GM19035 (cell line): ENCODE measurements around the gene NUP88.

Experiments
- ATAC-seq: cut with Tn5 transposase; IDR thresholded peaks from one replicate; pipeline ENCODE4 v1.9.1; 2021; ENCODE audit not compliant: unreplicated experiment

The NUP88 gene

GRCh38 chr17:5361426-5361825 lies 58.0 kb downstream of the NUP88 start:
- no peak for ATAC-seq

GRCh38 chr17:5355421-5356129 lies 63.9 kb downstream of the NUP88 start:
- ATAC-seq, result no peak

GRCh38 chr17:5354886-5355415 lies 64.5 kb downstream of the NUP88 start:
- no peak for ATAC-seq

- no peak for ATAC-seq
Measured at GRCh38 chr17:5354310-5354709, 65.2 kb downstream of the NUP88 start.

- no peak for ATAC-seq
Measured at GRCh38 chr17:5352681-5353289, 66.7 kb downstream of the NUP88 start.

- no peak for ATAC-seq
Measured at GRCh38 chr17:5344914-5345313, 74.5 kb downstream of the NUP88 start.
